Stimulated activated CD8-positive, alpha-beta memory T cell treated with anti-CD3 and anti-CD28 coated beads, Interleukin-4, amount 100 ng/mL, for 1 hour (primary cell): Measurements from ENCODE around the gene MAP3K12.
"Not testable (repeated sequence)": the region's sequence is repeated elsewhere in the genome, so short reads cannot be mapped to it uniquely, and the experiment has no call there.

Source experiments
- DNase-seq, 2 donors: peaks; one replicate each; pipeline ENCODE4 v3.0.0-alpha.2; 2020; ENCODE audit warnings: low read depth in 2 of 2, low spot score in 1 of 2

MAP3K12 gene

GRCh38 chr12:53499266-53500141 lies at the start of gene MAP3K12:
MAP3K12 (minus strand) TSS chr12:53499458; CDS start chr12:53487391, 12,067 bp downstream.
- DNase-seq, result peak in 1 of 2 donors; percentile 30

- DNase-seq, result not testable (repeated sequence)
Observed at GRCh38 chr12:53548354-53548753, 49.1 kb upstream of the MAP3K12 start.

GRCh38 chr12:53543539-53543938 lies 44.3 kb upstream of the MAP3K12 start:
- DNase-seq, result peak in 1 of 2 donors; percentile 10

- no peak for DNase-seq
Observed at GRCh38 chr12:53539526-53539925, 40.3 kb upstream of the MAP3K12 start.

GRCh38 chr12:53538209-53538689 lies 39.0 kb upstream of the MAP3K12 start:
- DNase-seq, result no peak

GRCh38 chr12:53536962-53537361 lies 37.7 kb upstream of the MAP3K12 start:
- DNase-seq, result no peak

- no peak for DNase-seq
Observed at GRCh38 chr12:53533471-53533870, 34.2 kb upstream of the MAP3K12 start.

- no peak for DNase-seq
Observed at GRCh38 chr12:53532524-53533445, 33.5 kb upstream of the MAP3K12 start.

GRCh38 chr12:53532021-53532420 lies 32.8 kb upstream of the MAP3K12 start:
- DNase-seq, result no peak

- no peak for DNase-seq
Observed at GRCh38 chr12:53530920-53531319, 31.7 kb upstream of the MAP3K12 start.

GRCh38 chr12:53530061-53530460 lies 30.8 kb upstream of the MAP3K12 start:
- DNase-seq, result no peak

GRCh38 chr12:53524476-53524875 lies 25.2 kb upstream of the MAP3K12 start:
- no peak for DNase-seq

GRCh38 chr12:53523131-53523530 lies 23.9 kb upstream of the MAP3K12 start:
- no peak for DNase-seq

GRCh38 chr12:53518381-53518780 lies 19.1 kb upstream of the MAP3K12 start:
- no peak for DNase-seq

GRCh38 chr12:53516758-53517455 lies 17.6 kb upstream of the MAP3K12 start:
- no peak for DNase-seq

- no peak for DNase-seq
Observed at GRCh38 chr12:53515291-53515680, 16.0 kb upstream of the MAP3K12 start.

GRCh38 chr12:53514628-53515290 lies 15.5 kb upstream of the MAP3K12 start:
- DNase-seq, result no peak

GRCh38 chr12:53513712-53514410 lies 14.6 kb upstream of the MAP3K12 start:
- no peak for DNase-seq

- DNase-seq, result no peak
Observed at GRCh38 chr12:53510181-53510812, 11.0 kb upstream of the MAP3K12 start.
